GM19239 (cell line): ENCODE results near the gene BNC2.
"Not testable (repeated sequence)": the region's sequence is repeated elsewhere in the genome, so short reads cannot be mapped to it uniquely, and the experiment has no call there.

Experiments
- DNase-seq: peaks from one replicate; pipeline ENCODE4 v3.0.0; 2011; ENCODE audit warnings: low spot score; ENCODE audit not compliant: insufficient read length
- FAIRE-seq: peaks from 2 replicates; lab custom pipeline; 2011; peaks lifted over from hg19 to GRCh38; lab: Jason Lieb, UNC

Gene BNC2

GRCh38 chr9:16870596-16871335, at the start of gene BNC2:
BNC2 (minus strand) TSS chr9:16870670; CDS start chr9:16870648, 22 bp downstream.
- no peak for FAIRE-seq

GRCh38 chr9:16918920-16919319, 48.5 kb upstream of the BNC2 start:
- DNase-seq (no peak), FAIRE-seq (no peak)

More at GRCh38 chr9:16870596-16871335, at the start of gene BNC2:
- DNase-seq: no peak

GRCh38 chr9:16915126-16915831, 44.8 kb upstream of the BNC2 start:
- no peak for DNase-seq
- no peak for FAIRE-seq

- DNase-seq (no peak), FAIRE-seq (no peak)
These were observed 41.7 kb upstream of the BNC2 start for GRCh38 chr9:16912197-16912596.

- not testable (repeated sequence) for FAIRE-seq, DNase-seq
These were observed 37.7 kb upstream of the BNC2 start for GRCh38 chr9:16908206-16908605.

GRCh38 chr9:16904655-16905054, 34.2 kb upstream of the BNC2 start:
- DNase-seq (no peak), FAIRE-seq (no peak)

- DNase-seq (no peak), FAIRE-seq (no peak)
These were observed 31.1 kb upstream of the BNC2 start for GRCh38 chr9:16901590-16901989.

- no peak for DNase-seq
These were observed 29.1 kb upstream of the BNC2 start for GRCh38 chr9:16899606-16900005.

GRCh38 chr9:16898464-16898863, 28.0 kb upstream of the BNC2 start:
- no peak for DNase-seq
- no peak for FAIRE-seq

More at GRCh38 chr9:16899606-16900005, 29.1 kb upstream of the BNC2 start:
- FAIRE-seq: no peak

- FAIRE-seq (no peak), DNase-seq (no peak)
These were observed 18.1 kb upstream of the BNC2 start for GRCh38 chr9:16888594-16888993.

GRCh38 chr9:16885931-16886330, 15.5 kb upstream of the BNC2 start:
- DNase-seq (no peak), FAIRE-seq (no peak)

GRCh38 chr9:16884952-16885513, 14.6 kb upstream of the BNC2 start:
- FAIRE-seq (no peak), DNase-seq (no peak)

GRCh38 chr9:16884373-16884772, 13.9 kb upstream of the BNC2 start:
- FAIRE-seq (no peak), DNase-seq (no peak)

- FAIRE-seq: no peak
- no peak for DNase-seq
These were observed 13.1 kb upstream of the BNC2 start for GRCh38 chr9:16883586-16883985.

GRCh38 chr9:16882440-16882839, 12.0 kb upstream of the BNC2 start:
- DNase-seq, FAIRE-seq: not testable (repeated sequence)

GRCh38 chr9:16879416-16879815, 8.9 kb upstream of the BNC2 start:
- DNase-seq: no peak
- no peak for FAIRE-seq

- DNase-seq (no peak), FAIRE-seq (no peak)
These were observed 6.8 kb upstream of the BNC2 start for GRCh38 chr9:16877256-16877655.

GRCh38 chr9:16873126-16873802, 2.8 kb upstream of the BNC2 start:
- FAIRE-seq (no peak), DNase-seq (no peak)

GRCh38 chr9:16871336-16872151, 1.1 kb upstream of the BNC2 start:
- no peak for DNase-seq
- no peak for FAIRE-seq
